Stimulated activated CD4-positive, alpha-beta T cell treated with anti-CD3 and anti-CD28 coated beads, Interleukin-4, amount 100 ng/mL, for 48 hours (primary cell): ENCODE data around the gene XRCC5.

ENCODE experiments used
- DNase-seq, 2 donors: peaks; one replicate each; pipeline ENCODE4 v3.0.0-alpha.2; 2020; ENCODE audit warnings: low read depth in 2 of 2

XRCC5 gene

GRCh38 chr2:216151313-216152025, 42.3 kb downstream of the XRCC5 start:
- DNase-seq: no peak

DNA sequence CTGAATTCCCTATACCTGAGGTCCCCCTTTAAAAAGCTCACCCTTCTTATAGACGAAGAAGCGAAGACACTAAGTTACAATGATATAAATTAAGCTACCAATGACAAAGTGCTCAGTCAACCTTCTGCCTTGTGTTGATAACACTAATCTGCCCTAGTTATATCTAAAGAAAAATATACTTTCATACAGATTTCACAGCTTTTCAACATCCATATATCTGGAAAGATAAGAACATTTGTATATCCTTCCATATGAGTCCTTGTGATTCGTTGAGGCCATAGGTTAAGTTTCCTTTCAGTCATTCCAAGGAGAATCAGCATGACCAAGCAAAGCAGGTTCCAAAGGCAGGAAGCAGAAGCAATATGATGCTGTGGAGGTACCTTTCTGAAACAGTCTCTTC, 46.8 kb downstream of the XRCC5 start:
- DNase-seq: no peak

DNA sequence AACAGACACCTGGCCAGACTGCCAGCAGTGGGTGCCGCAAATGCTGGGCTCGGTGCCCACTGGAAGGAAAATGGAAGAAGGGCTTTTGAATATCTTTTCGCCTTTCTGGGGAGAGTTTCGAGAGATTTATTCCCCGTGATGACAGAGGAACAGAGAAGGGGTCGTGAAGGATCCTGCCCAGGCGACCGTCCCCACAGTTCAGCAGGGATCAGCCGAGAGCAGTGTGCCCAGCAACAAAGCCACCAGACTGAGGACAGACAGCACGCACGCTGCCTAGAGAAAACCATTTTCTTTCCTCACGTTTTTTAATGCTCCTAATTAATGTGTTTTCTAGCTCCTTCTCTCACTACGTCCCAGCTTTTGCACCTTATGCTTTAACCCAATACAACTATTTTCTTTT, 47.7 kb downstream of the XRCC5 start:
- DNase-seq: no peak

DNA sequence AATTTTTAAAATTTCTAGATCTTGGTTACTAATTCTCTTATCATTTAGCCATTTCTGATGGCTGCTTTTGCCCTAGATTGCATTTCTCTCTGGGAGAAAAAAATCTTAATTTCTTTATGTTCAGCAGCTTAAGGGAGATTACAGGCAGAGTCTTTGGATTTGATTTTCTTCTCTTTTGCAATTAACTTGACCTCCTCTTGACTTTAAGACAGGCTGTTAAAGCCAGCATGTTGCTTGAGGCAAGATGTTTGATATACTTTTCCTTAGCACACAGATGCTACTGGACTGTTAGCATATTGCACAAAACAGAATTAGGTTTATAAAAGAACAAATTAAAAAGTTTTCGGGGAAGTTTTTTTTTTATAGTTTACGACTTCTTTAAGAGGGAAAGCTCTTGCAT, 50.0 kb downstream of the XRCC5 start:
- no peak for DNase-seq

- no peak for DNase-seq
Measured at GRCh38 chr2:216159646-216160045, 50.5 kb downstream of the XRCC5 start.

GRCh38 chr2:216160786-216161185, 51.6 kb downstream of the XRCC5 start:
- DNase-seq: no peak

- no peak for DNase-seq
Measured at GRCh38 chr2:216161967-216162366, 52.8 kb downstream of the XRCC5 start.

- DNase-seq: no peak
Measured at GRCh38 chr2:216163518-216163917, 54.4 kb downstream of the XRCC5 start.

DNA sequence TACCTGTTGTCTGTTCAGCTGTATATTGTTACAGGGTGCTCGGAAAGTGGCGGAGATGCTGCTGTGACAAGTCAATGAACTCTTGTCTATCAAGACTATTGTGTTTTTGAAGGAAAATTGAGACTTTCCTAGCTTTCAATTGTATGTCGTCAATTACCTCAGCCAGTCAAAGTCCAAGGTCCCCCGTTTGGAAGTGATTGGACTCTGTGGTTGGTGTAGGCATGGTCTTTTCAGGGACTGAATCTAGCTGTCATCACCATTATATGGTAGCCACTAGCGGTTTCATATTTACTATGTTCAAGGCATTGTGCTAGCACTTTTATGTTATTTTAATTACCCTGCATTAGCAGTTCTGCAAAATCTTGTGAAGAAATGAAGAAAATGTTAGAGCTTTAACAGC, 54.9 kb downstream of the XRCC5 start:
- no peak for DNase-seq

- DNase-seq: no peak
Measured at GRCh38 chr2:216164576-216164975, 55.4 kb downstream of the XRCC5 start.

GRCh38 chr2:216165711-216166110, 56.6 kb downstream of the XRCC5 start:
- DNase-seq: no peak

DNA sequence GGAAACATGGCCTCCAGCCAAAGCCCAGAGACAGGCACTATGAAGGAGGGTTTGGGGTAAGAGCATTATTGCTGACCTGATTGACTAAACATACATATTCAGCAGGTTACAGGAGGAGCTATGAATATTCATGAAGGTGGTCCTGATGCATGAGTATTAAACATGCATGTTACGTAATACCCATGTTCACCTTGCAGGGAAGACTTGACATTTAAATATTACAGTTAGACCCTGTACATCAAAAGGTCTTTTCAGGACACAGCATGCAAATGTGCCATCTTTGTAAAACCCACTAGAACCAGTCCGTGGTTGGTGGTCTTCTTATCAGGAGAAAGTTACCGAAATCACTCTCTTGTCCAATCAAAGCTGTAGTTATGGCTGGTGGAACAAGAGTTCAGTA, 59.9 kb downstream of the XRCC5 start:
- DNase-seq: no peak

DNA sequence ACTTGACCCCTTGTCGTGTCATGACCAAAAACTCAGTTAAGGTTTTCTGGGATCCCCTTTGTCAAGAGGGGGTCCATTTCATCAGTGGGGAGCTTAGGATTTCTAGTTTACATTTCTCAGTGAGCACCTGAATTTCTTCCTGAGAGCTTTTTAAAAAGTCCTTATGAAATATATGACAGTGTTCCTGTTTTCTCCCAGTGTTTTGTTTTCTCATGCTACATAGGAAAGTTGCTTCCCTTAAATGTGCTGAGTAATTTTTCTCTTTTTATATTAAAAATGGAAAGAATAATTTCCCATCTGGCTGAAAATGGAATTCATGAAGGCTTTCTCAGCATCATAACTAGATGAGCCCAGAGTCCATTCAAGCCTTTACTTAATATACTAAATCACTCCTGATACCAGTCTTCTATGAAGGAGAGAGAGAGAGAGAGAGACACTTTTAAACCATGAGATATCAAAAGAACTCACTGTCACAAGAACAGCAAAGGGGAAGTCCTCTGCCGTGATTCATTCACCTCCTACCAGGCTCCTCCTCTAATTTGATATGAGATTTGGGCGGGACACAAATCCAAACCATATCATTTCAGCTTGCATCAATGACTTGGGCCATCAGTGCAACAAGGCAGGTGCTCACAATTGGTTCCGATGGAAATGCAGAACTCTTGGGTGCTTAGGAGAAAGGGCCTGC, 61.1 kb downstream of the XRCC5 start:
- DNase-seq: no peak

DNA sequence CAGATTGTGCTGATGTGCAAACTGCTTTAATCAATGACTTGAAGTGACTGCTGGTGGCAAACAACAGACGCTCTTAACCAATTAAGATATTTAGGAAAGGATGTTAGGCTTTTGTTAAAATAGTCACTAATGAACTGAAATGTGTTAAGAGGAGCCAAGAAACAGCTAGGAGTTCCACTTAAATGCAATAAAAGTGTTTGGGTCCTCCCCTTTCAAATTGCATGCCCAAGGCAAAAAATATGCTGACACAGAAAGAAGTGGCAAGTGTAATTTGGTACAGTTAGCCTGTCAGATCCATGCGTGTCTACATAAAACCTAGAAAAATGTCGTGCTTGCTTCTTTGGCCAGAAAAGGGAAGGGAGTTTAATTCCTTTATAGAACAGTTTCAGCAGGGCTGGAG, 61.9 kb downstream of the XRCC5 start:
- DNase-seq: no peak

GRCh38 chr2:216172493-216172892, 63.3 kb downstream of the XRCC5 start:
- DNase-seq: no peak

- no peak for DNase-seq
Measured at GRCh38 chr2:216179015-216179414, 69.9 kb downstream of the XRCC5 start.

DNA sequence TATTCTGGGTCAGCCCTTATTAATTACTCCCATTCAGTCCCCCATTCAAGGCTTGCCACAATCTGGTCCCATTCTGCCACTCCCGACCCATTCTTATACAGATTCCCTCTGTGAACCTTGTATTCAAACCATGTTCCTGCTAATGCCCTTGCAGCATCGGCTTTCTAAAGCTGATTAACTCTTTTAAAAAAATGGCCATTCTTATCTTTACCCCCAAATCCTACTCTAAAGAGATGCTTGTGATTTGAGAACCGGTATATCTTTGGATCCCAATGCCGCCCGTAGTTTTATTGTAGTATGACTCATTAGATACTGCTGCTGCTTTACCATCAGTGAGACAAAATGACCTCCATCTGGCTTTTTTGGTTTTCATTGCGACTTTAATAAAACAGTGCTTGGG, 72.2 kb downstream of the XRCC5 start:
- DNase-seq: no peak

GRCh38 chr2:216181953-216182461, 72.9 kb downstream of the XRCC5 start:
- no peak for DNase-seq

GRCh38 chr2:216183462-216183861, 74.3 kb downstream of the XRCC5 start:
- DNase-seq: no peak

DNA sequence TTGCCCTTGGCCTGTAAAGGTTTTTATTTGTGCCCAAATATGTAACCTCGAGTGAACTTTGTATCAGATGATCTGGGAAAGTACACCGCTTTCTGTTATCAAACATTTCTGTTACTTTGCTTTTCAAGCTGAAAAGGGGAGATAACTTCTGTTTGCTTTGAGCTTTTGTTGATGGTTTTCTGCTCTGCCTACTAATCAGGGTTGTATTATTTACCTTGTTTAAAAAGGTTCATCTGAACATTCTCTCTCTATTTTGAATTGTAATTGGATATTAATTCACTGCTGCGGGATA, 79.4 kb downstream of the XRCC5 start:
- no peak for DNase-seq

- no peak for DNase-seq
Measured at GRCh38 chr2:216188956-216189355, 79.8 kb downstream of the XRCC5 start.

GRCh38 chr2:216189410-216189809, 80.3 kb downstream of the XRCC5 start:
- no peak for DNase-seq

DNA sequence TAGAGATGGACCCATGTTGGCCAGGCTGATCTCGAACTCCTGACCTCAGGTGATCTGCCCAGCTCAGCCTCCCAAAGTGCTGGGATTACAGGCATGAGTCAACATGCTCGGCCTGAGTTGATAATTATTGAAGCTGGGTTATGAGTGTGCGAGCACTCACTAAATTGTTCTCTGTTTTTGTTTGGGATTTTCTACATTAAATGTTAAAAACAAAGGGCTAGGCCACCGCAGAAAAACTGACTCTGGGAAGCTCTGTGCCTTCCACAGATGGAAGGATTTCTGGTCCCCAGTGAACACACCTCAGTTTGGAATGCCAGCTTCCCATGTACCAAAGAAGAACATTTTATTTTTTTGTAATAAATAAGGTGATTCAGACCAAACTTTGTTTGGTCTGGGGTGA, 83.0 kb downstream of the XRCC5 start:
- no peak for DNase-seq

DNA sequence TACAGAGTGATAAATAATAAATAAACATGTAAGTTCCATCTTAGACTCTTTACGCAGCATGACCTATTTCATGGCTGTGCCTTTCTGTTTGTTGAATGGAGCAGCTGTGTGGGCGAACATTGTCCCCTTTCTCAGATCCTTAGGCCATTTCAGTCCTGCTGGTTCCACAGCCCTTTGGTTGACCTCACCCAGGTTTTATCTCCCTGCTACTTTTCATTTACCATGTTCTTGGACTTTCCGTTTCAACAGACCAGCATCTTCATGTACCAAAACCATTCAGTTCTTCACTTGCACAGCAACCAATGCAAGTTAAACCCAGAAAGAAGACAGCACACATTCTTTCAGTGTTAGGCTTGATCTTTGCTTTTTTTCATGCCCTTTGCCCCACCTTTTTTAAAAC, 83.8 kb downstream of the XRCC5 start:
- no peak for DNase-seq
